Ectodermal cell (in vitro differentiated cells): ENCODE results near the gene SMPD2. TPM values are rescaled to one million over a fixed set of nuclear protein-coding genes. Genes with fewer than 3 reads are reported as not detected.

Experiments used
- H3K27ac ChIP-seq: 2 replicates; pipeline ENCODE4 v1.7.0; 2013; ENCODE audit warnings: mild to moderate bottlenecking, low read depth, low read length; ENCODE audit not compliant: insufficient read depth, poor library complexity, severe bottlenecking
- H3K27me3 ChIP-seq: 2 replicates; pipeline ENCODE4 v1.7.0; 2013; ENCODE audit warnings: mild to moderate bottlenecking, low read length; ENCODE audit not compliant: insufficient read depth, control insufficient read depth, poor library complexity, severe bottlenecking
- H3K36me3 ChIP-seq: one replicate; pipeline ENCODE4 v1.7.0; 2013; ENCODE audit warnings: low read length; ENCODE audit not compliant: control insufficient read depth, insufficient read depth
- H3K4me1 ChIP-seq: one replicate; pipeline ENCODE4 v1.7.0; 2013; ENCODE audit warnings: low read length; ENCODE audit not compliant: control insufficient read depth, insufficient read depth
- H3K4me3 ChIP-seq: 2 replicates; pipeline ENCODE4 v1.7.0; 2013; ENCODE audit warnings: low read depth, low read length, control low read depth; ENCODE audit not compliant: insufficient read depth
- H3K9me3 ChIP-seq: 2 replicates; pipeline ENCODE4 v1.7.0; 2013; ENCODE audit warnings: mild to moderate bottlenecking, low read length, moderate library complexity; ENCODE audit not compliant: control insufficient read depth
- WGBS, 2 experiments: methylation state at CpG; one replicate each; pipeline ENCODE4 v1.1.7; 2013; ENCODE audit warnings: missing lambda C conversion rate in 2 of 2; 5-methylcytosine and 5-hydroxymethylcytosine counted together
- polyA plus RNA-seq, 4 experiments: library from polyadenylated mRNA; stranded (reverse); fragments of 50-300 nt; gene quantifications; one replicate each; pipeline ENCODE4 v1.2.3, GENCODE V29; 2013

The SMPD2 gene, protein sequence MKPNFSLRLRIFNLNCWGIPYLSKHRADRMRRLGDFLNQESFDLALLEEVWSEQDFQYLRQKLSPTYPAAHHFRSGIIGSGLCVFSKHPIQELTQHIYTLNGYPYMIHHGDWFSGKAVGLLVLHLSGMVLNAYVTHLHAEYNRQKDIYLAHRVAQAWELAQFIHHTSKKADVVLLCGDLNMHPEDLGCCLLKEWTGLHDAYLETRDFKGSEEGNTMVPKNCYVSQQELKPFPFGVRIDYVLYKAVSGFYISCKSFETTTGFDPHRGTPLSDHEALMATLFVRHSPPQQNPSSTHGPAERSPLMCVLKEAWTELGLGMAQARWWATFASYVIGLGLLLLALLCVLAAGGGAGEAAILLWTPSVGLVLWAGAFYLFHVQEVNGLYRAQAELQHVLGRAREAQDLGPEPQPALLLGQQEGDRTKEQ
- 9.2 TPM for polyA plus RNA-seq (2013, experiment 1 of 4)
- 9.8 TPM for polyA plus RNA-seq (2013, experiment 2 of 4)
- polyA plus RNA-seq (2013, experiment 3 of 4), result 9.1 TPM
- polyA plus RNA-seq (2013, experiment 4 of 4), result 10.4 TPM

DNA sequence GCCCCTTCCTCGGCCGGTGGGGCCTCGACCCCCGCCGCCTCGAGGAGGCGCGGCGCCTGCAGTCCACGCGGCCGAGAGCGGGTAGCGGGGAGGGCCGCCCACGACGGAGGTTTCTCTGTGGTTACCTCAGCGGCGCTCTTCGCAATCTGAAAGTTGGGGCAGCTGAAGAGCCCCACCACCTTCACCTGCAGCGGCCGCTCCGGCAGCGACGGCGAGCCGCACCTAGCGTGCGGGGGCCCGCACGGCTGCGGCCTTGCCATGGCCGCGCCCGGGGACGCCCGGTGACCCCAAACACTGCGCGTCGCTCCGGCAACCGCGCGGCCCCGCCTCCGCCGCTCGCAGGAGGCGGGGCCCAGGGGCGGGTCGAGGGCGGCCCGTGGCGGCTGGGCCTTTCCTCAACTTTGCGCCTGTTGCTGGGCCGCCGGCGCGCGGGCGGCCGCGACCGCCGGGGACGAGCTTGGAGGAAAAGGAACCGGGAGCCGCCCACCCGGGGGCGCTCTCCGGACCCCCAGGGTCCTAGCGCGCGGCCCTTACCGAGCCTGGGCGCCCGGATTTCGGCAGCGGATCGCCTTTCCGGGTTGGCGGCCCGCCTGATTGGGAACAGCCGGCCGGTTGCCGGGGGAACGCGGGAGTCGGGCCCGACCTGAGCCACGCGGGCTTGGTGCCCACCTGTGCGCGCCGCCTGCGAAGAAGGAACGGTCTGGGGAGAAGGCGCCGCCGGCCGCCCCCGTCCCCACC is at the start of gene SMPD2, which contains the start of gene PPIL6:
TSS of gene SMPD2 (plus strand) at position 394 of the 738 bp plus-strand sequence. CDS start 398 bp downstream, outside the sequence.
TSS of gene PPIL6 (minus strand) at position 298 of the 738 bp plus-strand sequence. CDS start at position 260, 38 bp downstream.
- H3K27me3 ChIP-seq, result peaks cover 8% of the 10 kb centered on the region
- H3K9me3 ChIP-seq, result no peaks in the 10 kb centered on the region
- H3K36me3 ChIP-seq, result peaks cover 18% of the 10 kb centered on the region
- peak within 1 kb of the TSS; percentile 91 for H3K27ac ChIP-seq
- no peaks in the 10 kb centered on the region for H3K4me1 ChIP-seq
- WGBS, 2 experiments, result 0% methylated on average over 102 of the region's 102 CpGs
- H3K4me3 ChIP-seq, result peak within 1 kb of the TSS; percentile 91

DNA sequence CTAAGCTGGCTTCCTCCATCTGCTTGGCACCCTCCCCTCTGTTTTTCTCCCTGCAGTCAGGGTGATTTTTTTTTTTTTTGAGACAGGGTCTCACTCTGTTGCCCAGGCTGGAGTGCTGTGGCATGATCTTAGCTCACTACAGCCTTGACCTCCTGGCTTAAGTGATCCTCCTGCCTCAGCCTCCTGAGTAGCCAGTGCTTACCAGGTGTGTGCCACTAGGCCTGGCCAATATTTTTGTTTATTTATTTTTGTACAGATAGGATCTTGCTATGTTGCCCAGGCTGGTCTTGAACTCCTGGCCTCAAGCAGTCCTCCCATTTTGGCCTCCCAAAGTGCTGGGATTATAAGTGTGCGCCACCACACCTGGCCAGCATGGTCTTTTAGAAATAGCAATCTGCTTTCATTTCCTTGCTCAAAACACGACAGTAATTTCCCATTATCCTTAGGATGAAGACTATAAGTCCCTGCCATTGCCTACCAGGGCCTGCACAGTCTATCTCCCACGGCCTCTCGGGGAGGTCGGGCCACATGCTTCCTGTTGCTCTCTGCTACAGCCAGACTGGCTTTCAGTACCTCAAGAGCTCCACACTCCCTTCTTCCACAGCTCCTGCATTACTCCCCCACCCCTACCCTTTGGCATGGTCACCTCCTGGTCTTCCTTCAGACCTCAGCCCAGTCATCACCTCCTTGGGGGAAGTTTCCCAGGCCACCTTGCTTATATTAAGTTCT is 47.2 kb upstream of the SMPD2 start:
- no peaks in the 10 kb centered on the region for H3K9me3 ChIP-seq
- 91 to 93% methylated on average over 5 of the region's 5 CpGs for WGBS, 2 experiments
- H3K27ac ChIP-seq, result no peak overlapping the region
- H3K36me3 ChIP-seq, result no peaks in the 10 kb centered on the region
- H3K4me1 ChIP-seq, result no peaks in the 10 kb centered on the region
- H3K4me3 ChIP-seq, result no peak overlapping the region
- H3K27me3 ChIP-seq, result no peaks in the 10 kb centered on the region

DNA sequence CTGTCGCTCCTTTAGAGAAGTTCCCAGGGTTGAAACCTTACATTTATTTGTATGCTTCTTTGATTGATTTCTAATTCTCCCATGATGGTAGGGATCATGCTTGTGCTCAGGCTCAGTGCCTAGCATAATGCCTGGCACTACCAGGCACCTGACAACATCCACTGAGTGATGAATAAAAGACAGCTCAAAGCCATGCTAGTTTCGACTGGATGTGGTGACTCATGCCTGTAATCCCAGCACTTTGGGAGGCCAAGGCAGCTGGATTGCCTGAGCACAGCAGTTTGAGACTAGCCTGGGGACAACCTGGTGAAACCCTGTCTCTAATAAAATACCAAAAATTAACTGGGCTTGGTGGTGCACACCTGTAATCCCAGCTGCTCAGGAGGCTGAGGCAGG is 46.6 kb upstream of the SMPD2 start:
- no peaks in the 10 kb centered on the region for H3K36me3 ChIP-seq
- no peaks in the 10 kb centered on the region for H3K4me1 ChIP-seq
- 76 to 86% methylated on average over 2 of the region's 2 CpGs for WGBS, 2 experiments
- no peak overlapping the region for H3K4me3 ChIP-seq
- H3K27me3 ChIP-seq, result no peaks in the 10 kb centered on the region
- H3K27ac ChIP-seq, result no peak overlapping the region
- H3K9me3 ChIP-seq, result no peaks in the 10 kb centered on the region

DNA sequence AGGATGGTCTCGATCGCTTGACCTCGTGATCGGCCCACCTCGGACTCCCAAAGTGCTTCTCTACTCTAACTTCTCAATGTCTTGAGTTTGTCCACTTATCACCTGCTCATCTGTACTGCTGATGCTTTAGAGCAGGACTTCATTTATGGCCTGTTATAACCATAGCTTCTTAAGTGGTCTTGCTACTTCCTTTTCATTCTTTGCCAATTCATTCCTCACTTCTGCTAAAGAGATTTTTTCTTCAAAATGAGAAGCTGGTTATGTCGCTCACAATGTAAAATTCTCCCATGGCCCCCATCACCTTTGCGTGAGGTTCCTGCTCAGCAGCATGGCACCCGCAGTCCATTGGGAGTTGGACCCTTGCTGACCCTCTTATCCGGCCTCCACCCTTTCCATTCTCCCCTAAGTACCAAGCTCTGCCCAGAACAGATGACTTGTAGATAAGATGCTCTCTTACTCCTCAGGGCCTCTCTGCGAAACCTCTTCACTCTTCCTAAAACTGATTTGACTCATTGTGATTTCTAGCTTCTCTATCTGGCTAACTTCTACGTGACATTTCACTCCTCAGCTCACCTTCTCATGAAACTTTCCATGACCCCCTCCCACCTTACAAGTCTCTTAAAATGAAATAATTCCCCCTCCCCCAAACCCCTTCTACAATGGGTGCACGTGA is 44.3 kb upstream of the SMPD2 start:
- Histone ChIP-seq H3K36me3 (no peaks in the 10 kb centered on the region), H3K27ac (no peak overlapping the region), H3K4me3 (no peak overlapping the region), H3K4me1 (no peaks in the 10 kb centered on the region), H3K9me3 (no peaks in the 10 kb centered on the region), H3K27me3 (no peaks in the 10 kb centered on the region)
- WGBS, 2 experiments, result 91 to 96% methylated on average over 12 of the region's 12 CpGs

DNA sequence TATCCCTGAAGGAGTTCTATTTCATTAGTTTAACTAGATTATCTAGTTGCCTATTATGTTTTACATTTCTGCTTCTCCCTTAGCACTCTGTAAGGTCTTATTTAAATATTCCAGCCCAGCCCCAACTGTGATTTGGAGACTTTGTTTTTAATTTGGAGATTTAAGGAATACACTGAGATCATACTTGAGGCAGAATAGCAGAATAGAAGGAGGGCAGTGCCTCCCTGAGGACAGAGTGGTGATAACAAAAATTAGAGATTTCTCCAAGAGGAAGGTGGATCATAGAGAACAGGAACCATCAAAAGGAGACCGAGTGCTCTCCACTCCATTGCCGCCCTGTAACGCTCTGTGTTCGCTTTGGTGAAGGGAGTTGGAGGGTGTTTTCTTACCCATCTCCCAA is 43.5 kb upstream of the SMPD2 start:
- Histone ChIP-seq H3K27ac (no peak overlapping the region), H3K4me3 (no peak overlapping the region), H3K9me3 (no peaks in the 10 kb centered on the region), H3K36me3 (no peaks in the 10 kb centered on the region), H3K4me1 (no peaks in the 10 kb centered on the region), H3K27me3 (no peaks in the 10 kb centered on the region)
- WGBS, 2 experiments, result 86 to 95% methylated on average over 4 of the region's 4 CpGs

DNA sequence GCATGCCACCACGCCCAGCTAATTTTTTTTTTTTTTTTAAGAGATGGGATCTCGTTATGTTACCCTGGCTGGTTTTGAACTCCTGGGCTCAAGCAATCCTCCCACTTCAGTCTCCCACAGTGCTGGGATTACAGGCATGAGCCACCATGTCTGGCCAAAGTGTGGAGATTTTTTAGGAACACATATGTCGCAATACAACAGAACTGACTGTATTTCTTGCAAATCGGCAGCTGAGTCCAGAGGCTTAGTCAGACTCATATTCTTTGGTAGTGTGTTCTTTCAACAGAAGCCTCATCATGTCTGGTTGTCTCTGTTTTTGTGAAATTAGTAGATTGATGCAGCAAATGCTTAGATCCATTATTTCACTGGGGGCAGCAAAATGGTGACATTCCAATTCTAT is 34.3 kb upstream of the SMPD2 start:
- Histone ChIP-seq H3K27ac (no peak overlapping the region), H3K9me3 (no peaks in the 10 kb centered on the region), H3K36me3 (no peaks in the 10 kb centered on the region), H3K4me3 (no peak overlapping the region), H3K27me3 (no peaks in the 10 kb centered on the region), H3K4me1 (no peaks in the 10 kb centered on the region)
- 90 to 94% methylated on average over 4 of the region's 4 CpGs for WGBS, 2 experiments

DNA sequence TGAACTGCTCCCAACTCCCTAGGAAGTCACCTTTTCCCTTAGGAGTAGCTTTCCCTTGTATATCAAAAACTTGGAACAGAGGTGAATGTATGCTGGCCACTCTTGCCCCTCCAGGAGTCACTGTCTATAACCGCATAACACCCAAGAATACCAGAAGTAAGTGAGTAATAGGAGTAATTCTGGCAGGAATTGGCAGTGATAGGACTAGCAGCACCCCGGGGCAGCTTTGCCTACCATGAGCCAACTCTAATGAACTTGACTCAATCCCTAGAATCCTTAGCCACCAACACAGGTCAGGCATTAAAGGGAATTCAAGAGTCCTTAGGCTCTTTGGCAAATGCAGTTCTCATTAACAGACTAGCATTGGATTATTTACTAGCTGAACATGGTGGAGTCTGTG is 29.5 kb upstream of the SMPD2 start:
- Histone ChIP-seq H3K36me3 (no peaks in the 10 kb centered on the region), H3K9me3 (no peaks in the 10 kb centered on the region), H3K4me3 (no peak overlapping the region), H3K4me1 (no peaks in the 10 kb centered on the region), H3K27me3 (no peaks in the 10 kb centered on the region), H3K27ac (no peak overlapping the region)
- WGBS, 2 experiments, result 87 to 96% methylated on average over 2 of the region's 2 CpGs

DNA sequence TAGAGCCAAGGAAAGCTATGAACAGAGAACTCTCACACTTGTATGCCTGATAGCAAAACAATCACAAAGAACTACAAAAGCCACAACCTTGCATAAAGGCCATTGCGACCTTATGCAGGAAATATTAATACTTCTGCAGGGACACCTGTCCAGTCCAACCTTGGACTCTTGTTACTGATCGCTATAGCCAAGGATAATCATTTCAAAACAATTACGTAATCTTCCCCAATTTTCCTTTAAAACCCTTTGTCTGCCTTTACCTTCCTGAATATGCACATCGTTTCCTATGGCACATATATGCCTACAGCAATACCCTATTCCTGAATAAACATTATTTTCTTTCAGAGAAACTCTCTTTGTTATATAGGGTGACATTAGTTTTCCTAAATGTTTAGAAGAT is 22.9 kb upstream of the SMPD2 start:
- 93 to 96% methylated on average over 4 of the region's 4 CpGs for WGBS, 2 experiments

DNA sequence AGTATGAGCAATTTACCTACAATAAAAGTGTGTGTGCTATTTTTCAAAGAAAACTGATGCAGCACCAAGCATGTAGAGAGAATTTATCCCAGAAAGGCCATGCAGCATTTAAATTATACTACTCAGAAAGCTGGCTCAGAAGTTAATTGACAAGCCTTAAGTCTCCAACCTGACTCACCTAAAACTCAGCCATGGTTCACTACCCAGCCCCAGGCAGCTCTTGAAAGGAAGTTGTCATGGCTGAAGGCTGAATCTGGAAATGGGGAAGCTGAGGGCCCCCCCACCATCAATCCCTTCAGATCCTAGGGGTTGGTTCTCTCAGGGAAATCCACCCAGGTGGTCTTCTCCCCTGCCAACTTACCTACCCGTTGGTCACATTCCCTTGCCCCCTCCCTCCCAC is 19.8 kb upstream of the SMPD2 start:
- H3K27me3 ChIP-seq, result no peaks in the 10 kb centered on the region
- no peaks in the 10 kb centered on the region for H3K36me3 ChIP-seq
- H3K27ac ChIP-seq, result no peak overlapping the region
- WGBS, 2 experiments, result 50 to 68% methylated on average over 1 of the region's 1 CpG
- no peaks in the 10 kb centered on the region for H3K4me1 ChIP-seq
- H3K9me3 ChIP-seq, result no peaks in the 10 kb centered on the region
- no peak overlapping the region for H3K4me3 ChIP-seq

More for the DNA sequence above, 22.9 kb upstream of the SMPD2 start:
- Histone ChIP-seq H3K27ac (no peak overlapping the region), H3K9me3 (no peaks in the 10 kb centered on the region), H3K36me3 (no peaks in the 10 kb centered on the region), H3K4me1 (no peaks in the 10 kb centered on the region), H3K27me3 (no peaks in the 10 kb centered on the region), H3K4me3 (no peak overlapping the region)
